ENCODE measurements around the gene IL1R2. TPM values are rescaled to one million over a fixed set of nuclear protein-coding genes. Genes with fewer than 3 reads are reported as not detected.

Gene IL1R2
- total RNA-seq, 4 donors from 2014 or later, result 55.3 to 103 (median 80.7) TPM

DNA sequence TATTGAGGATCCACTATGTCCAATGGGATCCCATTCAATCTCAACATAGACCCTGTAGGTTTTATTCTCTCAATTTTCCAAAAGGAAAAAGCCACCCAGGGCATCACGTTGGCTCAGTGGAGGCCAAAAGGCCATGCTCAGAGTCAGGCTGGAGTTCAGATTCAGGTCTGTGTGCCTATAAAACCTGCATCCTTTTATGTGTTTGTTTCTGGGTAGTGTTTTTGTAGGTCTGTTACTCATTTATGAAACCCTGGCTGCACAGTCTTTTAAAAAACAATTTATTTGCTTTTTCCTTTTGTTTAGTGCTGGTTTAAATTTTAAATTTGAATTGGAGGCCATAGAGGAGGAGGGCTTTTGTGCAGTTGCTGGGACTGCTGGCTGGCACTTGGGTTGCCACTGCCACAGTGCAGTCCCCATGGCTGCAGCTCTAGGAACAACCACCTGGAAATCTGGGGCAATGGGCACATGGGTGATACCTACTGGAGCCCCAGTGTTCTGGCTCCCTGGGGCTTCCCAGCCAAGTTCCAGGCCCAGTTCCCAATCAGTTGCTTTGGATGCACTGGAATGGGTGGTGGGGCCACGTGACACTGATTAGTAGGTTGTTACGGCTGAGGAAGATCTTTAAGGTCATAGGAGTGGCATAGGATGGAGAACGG is 31.3 kb downstream of the IL1R2 start:
- no peaks in the 10 kb centered on the region for H3K9me3 ChIP-seq
- DNase-seq (ENCODE audit: low spot score in 2 of 2), result no peak
- 89% methylated on average over 4 of the region's 4 CpGs for WGBS
- H3K36me3 ChIP-seq, result no peaks in the 10 kb centered on the region
- no peaks in the 10 kb centered on the region for H3K27me3 ChIP-seq
- H3K4me1 ChIP-seq, result peaks cover 51% of the 10 kb centered on the region
- no peak overlapping the region for H3K4me3 ChIP-seq
- no peak overlapping the region for H3K27ac ChIP-seq
- TF ChIP-seq, protein P1, sequence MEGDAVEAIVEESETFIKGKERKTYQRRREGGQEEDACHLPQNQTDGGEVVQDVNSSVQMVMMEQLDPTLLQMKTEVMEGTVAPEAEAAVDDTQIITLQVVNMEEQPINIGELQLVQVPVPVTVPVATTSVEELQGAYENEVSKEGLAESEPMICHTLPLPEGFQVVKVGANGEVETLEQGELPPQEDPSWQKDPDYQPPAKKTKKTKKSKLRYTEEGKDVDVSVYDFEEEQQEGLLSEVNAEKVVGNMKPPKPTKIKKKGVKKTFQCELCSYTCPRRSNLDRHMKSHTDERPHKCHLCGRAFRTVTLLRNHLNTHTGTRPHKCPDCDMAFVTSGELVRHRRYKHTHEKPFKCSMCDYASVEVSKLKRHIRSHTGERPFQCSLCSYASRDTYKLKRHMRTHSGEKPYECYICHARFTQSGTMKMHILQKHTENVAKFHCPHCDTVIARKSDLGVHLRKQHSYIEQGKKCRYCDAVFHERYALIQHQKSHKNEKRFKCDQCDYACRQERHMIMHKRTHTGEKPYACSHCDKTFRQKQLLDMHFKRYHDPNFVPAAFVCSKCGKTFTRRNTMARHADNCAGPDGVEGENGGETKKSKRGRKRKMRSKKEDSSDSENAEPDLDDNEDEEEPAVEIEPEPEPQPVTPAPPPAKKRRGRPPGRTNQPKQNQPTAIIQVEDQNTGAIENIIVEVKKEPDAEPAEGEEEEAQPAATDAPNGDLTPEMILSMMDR (IDR thresholded peaks at IDR 0.05), result no peak
- no peak for TF ChIP-seq EP300 (IDR thresholded peaks at IDR 0.05)
- no peak for TF ChIP-seq POLR2AphosphoS5 (IDR thresholded peaks at IDR 0.05)
- no peak for TF ChIP-seq POLR2A (IDR thresholded peaks at IDR 0.05)

- TF ChIP-seq, protein P1 (IDR thresholded peaks at IDR 0.05), result no peak
- no peak for TF ChIP-seq POLR2AphosphoS5 (IDR thresholded peaks at IDR 0.05)
- no peak for TF ChIP-seq EP300 (IDR thresholded peaks at IDR 0.05)
- TF ChIP-seq POLR2A (IDR thresholded peaks at IDR 0.05), result no peak
- no peaks in the 10 kb centered on the region for H3K36me3 ChIP-seq
- no peak for DNase-seq (ENCODE audit: low spot score in 2 of 2)
- H3K4me1 ChIP-seq, result peaks cover 59% of the 10 kb centered on the region
- H3K27ac ChIP-seq, result no peak overlapping the region
- H3K27me3 ChIP-seq, result no peaks in the 10 kb centered on the region
- no peak overlapping the region for H3K4me3 ChIP-seq
- 93% methylated on average over 12 of the region's 12 CpGs for WGBS
- H3K9me3 ChIP-seq, result no peaks in the 10 kb centered on the region
These were observed 32.6 kb downstream of the IL1R2 start for GRCh38 chr2:102024410-102024809.

DNA sequence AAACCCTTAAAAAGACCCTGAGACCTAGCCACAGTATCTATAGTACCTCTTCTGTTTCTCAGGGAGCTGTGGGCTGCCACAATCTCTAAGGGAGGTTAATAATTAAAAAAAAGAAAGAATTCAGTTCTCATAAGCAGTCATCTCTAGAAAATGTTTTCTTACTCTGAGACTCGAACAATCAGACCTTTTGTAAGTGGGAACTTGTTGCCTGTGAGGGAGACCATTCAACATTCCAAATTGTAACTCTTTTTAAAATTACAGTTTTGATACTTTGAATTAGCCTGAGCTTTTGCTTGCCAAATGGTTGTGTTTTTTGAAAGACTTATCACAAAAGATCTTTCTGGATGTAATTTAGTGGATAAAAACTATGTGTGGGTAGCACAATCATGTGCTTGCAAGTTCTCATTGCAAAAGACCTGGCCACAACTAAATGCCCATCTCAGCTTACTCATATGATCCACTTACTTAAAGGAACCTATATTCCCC is 33.3 kb downstream of the IL1R2 start:
- no peaks in the 10 kb centered on the region for H3K36me3 ChIP-seq
- no peaks in the 10 kb centered on the region for H3K9me3 ChIP-seq
- 31% methylated on average over 1 of the region's 1 CpG for WGBS
- H3K4me3 ChIP-seq, result no peak overlapping the region
- H3K27ac ChIP-seq, result peak overlapping the region; percentile 59
- no peak for DNase-seq (ENCODE audit: low spot score in 2 of 2)
- H3K27me3 ChIP-seq, result no peaks in the 10 kb centered on the region
- TF ChIP-seq EP300 (IDR thresholded peaks at IDR 0.05), result no peak
- TF ChIP-seq, protein P1 (IDR thresholded peaks at IDR 0.05), result no peak
- no peak for TF ChIP-seq POLR2AphosphoS5 (IDR thresholded peaks at IDR 0.05)
- H3K4me1 ChIP-seq, result peaks cover 59% of the 10 kb centered on the region

DNA sequence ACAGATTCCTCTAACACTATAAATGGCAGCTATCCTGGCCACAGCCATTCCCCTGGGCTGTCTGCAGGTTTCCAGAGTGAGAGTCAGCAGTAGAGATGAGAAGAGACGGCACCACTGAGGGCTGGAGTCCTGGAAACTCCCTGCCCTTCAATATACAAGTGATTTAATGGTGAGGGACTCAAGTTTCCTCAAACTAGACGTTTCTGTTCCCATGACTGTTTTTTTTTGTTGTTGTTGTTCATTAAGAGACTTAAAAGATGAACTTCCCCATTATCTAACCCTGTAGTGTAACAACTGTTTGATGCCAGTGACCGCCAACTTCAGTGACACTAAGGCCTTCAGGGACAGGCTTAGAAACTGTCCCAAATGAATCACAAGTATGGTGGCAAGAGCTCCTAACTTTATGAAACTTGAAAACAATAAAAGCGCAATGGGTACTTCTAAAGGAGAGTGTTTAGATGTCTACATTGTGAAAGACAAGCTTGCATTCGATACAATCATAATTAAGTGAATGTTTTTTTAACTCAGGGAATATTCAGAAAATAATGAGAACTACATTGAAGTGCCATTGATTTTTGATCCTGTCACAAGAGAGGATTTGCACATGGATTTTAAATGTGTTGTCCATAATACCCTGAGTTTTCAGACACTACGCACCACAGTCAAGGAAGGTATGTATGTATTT is 34.0 kb downstream of the IL1R2 start:
- H3K27ac ChIP-seq, result peak overlapping the region; percentile 59

More for the DNA sequence above, 34.0 kb downstream of the IL1R2 start:
- DNase-seq (ENCODE audit: low spot score in 2 of 2), result no peak
- Histone ChIP-seq H3K27me3 (no peaks in the 10 kb centered on the region), H3K36me3 (no peaks in the 10 kb centered on the region), H3K9me3 (no peaks in the 10 kb centered on the region), H3K4me3 (no peak overlapping the region), H3K4me1 (peaks cover 59% of the 10 kb centered on the region)
- TF ChIP-seq POLR2A (IDR thresholded peaks at IDR 0.05) (no peak), POLR2AphosphoS5 (IDR thresholded peaks at IDR 0.05) (no peak), EP300 (IDR thresholded peaks at IDR 0.05) (no peak)
- TF ChIP-seq, protein P1 (IDR thresholded peaks at IDR 0.05), result no peak
- 74% methylated on average over 6 of the region's 6 CpGs for WGBS

Measured in suprapubic skin (tissue), 4 donors.